Fibroblast of skin of scalp (primary cell): ENCODE data around the gene GFOD1.
"Not testable (repeated sequence)": the region's sequence is repeated elsewhere in the genome, so short reads cannot be mapped to it uniquely, and the experiment has no call there.

Source experiments
- DNase-seq: peaks from one replicate; pipeline ENCODE4 v3.0.0-alpha.2; 2013

The GFOD1 gene

DNA sequence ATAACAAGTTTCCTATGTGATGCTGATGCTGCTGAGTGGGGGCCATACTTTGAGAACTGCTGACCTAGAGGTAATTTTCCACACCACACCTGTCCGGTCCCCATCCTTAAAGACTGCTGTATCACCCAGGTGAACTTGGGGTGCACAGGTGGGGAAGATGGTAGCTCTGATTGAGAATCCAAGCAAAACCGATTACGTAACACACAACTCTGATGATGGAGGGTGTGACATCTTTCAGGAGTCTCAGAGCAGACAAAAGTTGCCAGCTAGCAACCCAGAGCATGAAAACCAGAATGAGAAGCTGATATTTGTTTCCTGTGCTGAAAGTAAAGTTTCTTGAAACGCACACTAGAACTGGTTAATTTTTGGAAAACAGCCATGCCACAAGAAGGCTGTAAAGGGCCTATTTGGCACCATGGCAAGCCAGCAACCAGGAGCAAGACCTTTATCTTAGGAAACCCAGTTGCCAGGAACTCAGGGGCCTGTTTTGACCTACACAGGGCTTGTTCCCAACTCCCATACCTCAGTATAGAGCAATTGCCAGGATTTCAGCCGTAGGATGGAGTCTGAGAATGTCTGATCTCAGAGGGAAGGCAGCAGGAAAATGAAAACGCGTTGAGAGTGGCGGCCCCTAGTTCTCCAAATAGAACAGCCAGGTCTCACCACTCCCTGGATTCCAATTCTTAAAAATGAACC, 137.4 kb downstream of the GFOD1 start:
- DNase-seq: no peak

DNA sequence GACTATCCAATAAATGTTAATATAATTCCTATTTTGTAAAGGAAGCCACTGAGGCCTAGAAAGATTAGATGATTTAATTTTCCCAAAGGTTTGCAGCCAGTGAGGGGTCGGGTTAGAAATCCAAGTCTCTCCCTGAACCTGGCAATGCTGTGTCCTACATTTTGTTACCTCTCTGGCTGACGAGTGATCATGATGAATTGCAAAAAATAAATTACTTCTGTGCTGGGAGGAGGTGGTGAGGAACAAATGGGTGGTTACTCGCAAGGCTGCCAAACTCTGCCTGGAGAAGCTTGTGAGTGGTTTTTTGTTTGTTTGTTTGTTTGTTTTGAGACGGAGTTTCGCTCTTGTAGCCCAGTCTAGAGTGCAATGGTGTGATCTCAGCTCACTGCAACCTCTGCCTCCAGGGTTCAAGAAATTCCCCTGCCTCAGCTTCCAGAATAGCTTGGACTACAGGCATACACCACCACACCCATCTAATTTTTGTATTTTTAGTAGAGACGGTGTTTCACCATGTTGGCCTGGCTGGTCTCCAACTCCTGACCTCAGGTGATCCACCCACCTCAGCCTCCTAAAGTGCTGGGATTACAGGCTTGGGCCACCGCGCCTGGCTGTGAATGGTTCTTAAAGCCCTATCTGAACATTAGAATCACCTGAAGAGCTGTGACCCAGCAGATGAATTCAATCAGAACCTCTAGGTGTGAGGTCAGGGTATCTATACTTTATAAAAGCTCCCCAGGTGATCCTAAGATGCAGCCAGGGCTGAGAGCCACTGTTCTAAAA, 138.9 kb downstream of the GFOD1 start:
- no peak for DNase-seq

DNA sequence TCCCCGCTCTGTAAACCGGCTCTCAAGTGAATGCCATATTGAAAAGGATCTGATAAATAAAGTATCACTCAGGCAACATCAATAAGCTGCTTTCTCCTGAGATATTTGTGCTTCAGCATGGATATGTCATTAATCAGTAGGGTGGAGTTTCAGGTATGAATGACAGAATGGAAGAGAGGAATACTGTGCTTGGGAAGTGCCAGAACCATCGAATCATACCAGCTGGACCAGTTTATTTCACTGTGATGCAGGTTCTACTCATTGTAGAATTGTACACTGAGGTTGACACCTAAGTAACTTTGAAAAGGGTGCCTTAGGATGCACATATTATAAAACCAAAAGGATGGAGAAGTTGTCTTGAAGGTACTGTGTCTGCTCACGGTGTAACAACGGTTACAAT, 141.2 kb downstream of the GFOD1 start:
- no peak for DNase-seq

DNA sequence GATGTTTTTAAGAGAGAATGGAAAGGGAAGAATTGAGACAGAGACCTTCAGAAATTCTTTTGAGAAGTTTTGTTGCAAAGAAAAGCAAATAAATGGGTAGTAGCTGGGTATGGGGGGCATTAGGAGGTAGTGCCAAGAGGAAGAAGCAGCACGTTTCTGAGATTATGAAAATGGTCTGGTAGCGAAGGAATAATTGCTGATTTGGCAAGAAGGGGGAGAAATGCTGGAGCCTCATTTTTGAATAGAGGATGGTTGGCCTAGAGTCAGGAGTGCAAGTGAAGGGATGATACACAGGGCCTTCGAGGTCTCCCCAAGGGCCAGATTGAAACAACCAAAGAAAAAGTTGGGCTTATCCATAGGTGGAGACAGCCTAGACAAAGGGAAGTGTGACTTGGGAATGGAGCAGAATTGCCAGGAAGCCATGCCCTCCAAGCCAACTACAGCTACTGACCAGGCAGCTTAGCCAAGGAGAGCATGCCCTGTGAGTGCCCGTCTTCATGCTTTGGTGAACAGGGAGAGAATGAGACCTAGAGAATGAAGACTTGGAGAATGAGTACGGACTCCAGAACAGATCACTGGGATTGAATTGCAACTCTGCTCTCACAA, 144.9 kb downstream of the GFOD1 start:
- no peak for DNase-seq

DNA sequence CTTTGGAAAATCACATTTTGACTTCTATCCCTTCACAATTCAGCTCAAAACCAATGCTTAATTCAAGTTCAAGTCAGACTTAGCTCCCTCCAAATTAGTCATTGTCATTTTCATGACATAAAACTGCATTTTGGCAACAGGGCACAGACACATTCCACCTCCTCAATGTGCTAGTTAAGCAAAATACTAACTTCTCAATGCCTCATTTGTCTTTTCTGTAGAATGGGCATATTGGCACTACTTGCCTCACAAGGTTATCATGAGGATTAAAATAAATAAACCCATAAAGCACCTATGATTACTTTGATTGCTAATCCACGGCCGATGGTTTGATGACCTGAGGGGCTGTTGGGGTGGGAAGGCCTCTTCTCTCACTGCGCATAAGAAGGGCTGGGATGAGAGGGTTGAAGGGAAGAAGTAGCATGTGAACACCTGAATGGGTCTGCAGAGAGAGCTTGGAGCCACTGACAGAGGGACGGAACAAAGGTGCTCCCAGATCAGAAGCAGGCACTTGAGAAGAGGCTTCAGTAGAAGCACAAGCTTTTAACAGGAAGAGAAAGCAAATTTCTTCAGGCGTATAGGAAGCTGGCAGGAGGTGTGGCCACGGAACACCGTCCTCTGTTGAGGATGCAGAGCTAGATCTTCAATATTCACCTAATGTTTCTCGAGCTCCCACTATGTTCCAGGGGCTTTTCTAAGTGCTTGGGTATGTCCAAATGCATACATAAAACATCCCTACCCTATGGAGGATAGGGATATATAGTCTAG, 147.4 kb downstream of the GFOD1 start:
- no peak for DNase-seq

DNA sequence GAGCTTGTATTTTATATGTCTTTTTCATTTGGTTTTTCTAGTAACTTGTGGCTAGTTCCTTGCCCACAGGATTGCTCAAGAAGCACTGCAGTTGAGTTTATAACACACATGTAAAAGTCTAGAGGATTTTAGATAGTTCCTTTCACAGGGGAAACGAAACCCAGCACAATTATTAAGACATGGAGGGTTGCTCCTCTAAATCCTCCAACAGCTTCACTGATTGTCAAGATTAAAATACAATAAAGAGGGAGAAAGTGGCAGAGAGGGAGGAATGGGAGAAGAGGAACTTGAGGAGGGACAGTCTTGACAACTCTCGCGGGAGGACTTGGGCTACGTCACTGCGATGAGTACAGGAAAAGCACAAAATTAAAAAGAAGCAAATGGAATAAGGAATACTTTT, 149.4 kb downstream of the GFOD1 start:
- no peak for DNase-seq

DNA sequence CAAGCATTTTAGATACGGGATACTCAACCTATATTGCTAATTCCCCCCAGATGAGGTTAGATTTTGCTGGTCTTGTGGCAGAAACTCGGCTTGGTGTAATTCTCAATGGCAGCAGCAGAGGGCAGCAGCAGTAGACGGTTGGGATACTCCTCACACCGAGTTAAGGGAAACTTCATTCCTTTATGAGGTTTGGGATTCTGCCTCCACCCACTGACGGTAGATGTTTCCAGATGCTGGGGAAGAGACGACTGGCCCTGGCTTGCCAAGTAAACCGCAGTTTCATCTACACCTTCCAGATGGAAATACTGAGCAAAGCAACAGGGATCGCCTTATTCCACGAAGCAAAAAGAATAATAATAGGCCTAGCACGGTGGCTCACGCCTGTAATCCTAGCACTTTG, 150.8 kb downstream of the GFOD1 start:
- DNase-seq: peak; percentile 86

DNA sequence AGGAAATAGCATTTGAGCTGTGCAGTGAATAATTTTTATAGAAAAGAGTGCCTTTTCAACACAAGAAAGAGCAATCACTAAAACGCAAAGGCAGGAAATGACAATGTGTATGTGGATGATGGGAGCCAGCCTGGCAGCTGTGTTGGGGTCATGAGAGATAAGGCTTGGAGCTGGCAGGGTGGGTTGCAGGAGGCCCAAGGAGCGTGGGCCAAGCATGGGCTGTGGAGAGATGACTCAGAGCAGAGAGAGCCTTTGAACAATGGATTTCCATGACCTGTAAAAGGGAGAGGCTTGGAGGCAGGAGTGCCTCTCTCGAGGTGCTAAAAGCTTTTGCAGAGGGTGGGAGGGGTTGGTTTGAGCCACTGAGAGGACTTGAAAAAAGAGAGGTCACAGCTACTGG, 152.4 kb downstream of the GFOD1 start:
- DNase-seq: no peak

DNA sequence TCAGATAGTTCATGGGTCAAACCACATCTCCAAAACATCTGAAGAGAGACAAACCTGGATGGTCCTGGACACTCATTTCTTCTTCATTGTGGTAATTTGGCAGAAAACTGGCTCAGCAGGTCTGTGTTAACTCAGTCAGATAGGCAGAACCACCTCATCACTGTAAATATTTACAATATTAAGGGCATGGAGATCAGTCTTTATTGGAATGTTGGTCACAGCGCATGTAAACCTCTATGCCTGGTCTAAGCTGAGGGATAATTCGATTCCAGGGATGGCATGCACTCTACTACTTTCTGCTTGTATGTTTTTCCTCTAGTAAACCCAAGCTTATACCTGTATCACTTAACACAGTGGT, 155.1 kb downstream of the GFOD1 start:
- DNase-seq: no peak

DNA sequence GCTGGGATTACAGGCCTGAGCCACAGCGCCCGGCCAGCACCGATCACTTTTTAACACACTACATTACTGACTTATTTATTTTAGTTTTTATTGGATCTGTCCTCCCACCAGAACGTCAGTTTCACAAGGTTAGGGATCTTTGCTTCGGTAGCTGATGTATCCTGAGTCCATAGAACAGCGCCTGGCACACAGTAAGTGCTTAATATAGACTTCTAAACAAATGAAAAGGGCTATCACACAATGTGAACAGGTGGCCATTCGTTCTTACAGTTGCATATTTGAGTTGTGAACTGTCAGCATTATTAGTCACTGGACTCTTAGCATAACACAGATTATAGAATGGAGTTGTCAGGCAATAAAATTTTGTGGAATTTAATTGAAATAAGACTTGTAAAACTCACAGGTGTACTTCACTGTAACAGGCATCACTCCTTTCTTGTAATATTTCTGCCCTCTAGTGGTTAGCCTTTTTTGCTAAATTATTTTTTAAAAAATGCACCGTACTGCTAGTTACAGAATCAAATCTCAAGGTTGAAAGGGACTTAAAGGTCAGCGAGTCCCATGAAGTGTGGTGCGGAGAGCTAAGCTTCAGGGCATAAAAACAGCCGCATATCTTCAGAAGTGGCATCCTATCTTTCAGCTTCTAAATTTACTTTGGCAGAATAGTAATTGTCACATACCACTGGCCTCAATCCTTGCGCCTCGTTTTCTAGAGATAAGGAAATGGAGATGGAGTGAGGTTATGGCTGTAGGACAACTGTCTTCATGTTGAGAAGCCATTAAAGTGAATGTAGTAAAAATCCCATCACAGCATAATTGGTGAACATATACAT, 155.7 kb downstream of the GFOD1 start:
- DNase-seq: peak; percentile 14

DNA sequence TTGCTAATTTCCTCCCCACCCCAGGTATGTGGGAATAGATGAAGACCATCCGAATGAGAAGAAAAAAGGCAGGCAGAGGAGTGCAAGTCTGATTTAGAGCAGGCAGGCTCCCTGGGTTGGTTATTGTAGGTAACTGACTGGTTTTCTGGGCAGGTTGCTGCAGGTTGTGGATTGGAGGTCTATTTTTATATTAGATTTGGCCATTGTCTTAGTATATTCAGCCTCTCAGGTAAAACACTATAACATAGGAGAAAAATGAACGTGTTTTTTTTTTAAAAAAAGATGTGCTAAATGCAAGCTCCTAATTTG, 158.6 kb downstream of the GFOD1 start:
- DNase-seq: no peak

DNA sequence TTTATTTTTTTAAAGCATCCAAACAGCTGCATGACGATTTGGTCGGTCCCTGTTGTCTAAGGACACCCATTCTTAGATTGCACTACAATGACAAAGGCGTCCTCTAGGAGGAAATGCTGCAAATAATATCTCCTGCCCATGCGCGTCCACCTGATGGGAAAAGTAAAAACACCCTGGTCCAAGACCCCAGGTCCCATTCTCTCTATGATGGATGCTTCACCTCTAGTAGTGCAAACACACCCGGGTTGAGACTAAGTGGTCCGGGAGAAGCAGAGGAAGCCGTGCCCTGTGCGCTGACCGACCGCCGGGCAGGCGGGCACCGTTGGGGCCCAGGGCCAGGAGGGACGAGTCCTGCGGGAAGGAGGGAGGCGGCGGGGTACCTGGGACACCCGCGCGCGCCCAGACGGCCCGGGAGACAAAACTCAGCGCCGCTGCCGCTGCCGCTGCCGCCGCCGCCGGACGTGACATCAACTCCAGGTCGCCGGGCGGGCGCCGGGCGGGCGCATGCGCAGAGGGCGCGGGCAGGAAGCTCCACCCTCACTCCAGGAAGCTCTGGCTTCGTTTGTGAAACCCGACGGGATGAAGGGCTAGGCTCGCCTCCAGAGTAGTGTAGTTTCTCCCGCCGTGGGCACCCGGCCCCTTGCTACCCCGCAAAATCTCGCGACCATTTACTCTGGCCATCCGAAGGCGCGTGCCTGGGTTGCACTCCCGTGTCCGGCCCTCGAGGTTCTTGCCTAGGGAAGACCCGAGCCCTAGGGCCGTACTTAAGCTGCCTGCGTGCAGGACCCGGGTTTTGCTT, 159.1 kb downstream of the GFOD1 start, which contains the start of gene TBC1D7:
Gene TBC1D7, minus strand, starts transcription at position 462 of the 799 bp plus-strand sequence. CDS start 1,639 bp downstream, outside the sequence.
- peak; percentile 90 for DNase-seq

DNA sequence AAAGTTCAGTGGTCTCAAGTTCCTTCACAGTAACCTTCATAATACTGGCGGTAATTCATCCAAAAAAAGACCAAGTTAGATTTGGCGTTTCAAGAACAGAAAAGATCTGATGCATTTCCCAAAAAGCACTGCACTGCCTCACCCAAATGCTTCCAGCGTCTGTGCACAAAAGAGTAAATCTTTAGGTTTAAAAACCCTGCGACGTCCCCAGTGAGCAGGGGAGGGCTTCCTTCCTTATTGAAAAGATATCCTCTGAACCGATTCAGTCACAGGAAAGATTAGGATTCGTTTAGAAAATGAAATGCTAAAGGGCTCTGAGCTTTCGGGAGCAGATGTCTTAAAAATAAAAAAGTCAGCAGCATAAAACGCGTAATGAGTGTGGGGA, 159.7 kb downstream of the GFOD1 start:
- no peak for DNase-seq

DNA sequence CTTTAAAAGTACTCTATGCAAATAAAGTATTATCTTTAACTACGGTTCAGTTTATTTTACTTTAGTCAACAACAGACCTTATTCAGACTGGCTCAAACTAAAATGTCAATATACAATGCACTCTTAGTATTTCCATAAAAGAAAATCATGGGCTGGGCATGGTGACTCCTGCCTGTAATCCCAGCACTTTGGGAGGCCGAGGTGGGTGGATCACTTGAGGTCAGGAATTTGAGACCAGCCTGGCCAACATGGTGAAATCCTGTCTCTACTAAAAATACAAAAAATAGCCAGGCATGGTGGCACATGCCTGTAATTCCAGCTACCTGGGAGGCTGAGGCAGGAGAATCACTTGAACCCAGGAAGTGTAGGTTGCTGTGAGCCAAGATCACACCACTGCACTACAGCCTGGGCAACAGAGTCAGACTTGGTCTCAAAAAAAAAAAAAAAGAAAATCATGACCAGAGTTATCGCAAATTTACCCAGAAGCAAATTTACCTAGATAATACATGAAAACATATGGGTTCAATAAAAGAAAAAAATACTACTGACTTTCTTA, 161.3 kb downstream of the GFOD1 start:
- not testable (repeated sequence) for DNase-seq

DNA sequence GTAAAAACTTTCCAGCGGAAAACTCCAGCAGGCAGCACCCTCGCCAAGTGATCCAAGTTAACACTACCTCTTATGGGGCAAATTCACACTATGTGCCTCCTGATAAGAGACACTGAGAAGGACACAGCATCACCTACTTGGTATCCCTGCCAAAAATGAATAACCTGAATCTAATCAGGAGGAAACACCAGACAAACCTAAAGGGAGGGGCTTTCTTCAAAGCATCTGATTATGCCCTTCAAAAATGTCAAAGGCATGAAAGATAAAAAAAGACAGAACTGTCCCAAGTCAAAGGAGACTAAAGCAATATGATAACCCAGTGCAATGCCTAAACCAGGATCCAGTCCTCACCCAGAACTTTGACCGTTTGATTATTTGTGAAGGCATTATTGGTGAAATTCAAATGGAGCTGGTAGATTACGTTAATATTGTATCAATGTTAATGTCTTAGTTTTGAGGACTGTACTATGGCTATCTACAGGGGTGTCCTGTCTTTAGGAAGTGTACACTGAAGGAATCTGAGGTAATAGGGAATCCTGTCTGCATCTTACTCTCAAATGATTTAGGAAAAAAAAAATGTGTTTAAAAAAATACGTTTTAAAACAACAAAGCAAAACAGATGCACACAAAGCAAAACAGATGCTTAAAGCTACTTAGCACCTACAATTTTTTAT, 167.4 kb downstream of the GFOD1 start:
- DNase-seq: no peak

DNA sequence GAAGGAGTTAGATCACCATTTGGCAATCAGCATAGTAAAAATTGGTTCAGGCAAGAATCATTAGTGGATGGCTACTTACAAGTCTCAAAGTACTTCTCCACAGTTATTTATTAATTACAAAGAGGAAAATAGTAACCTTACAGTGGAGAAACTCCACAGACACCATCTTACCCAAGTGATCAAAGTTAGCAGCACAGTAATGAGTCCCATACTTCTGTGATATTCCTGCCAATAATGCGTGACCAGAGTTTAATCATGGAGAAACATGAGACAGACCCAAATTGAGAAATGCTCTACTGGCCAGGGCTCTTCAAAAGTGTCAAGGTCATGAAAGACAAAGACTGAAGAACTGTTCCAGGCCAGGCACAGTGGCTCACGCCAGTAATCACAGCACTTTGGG, 168.6 kb downstream of the GFOD1 start:
- DNase-seq: no peak

DNA sequence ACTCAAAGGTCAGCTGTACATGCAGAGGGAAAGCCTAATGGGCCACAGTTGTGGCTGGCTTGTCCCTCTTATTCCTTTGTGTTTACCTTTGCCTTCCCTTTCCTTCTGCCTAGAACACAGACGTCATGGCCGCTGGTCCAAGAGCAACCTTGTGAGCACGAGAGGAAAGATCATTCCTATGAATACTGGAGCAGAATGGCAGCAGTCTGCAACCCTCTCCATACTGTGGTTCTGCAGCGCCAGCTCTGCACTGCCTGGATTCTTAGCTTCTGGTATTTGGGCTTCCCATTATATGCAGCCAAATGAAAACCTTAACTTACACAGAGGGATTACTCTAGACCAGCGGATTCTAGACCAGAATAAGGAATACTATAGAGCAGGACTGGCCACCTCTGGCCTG, 171.5 kb downstream of the GFOD1 start:
- no peak for DNase-seq

DNA sequence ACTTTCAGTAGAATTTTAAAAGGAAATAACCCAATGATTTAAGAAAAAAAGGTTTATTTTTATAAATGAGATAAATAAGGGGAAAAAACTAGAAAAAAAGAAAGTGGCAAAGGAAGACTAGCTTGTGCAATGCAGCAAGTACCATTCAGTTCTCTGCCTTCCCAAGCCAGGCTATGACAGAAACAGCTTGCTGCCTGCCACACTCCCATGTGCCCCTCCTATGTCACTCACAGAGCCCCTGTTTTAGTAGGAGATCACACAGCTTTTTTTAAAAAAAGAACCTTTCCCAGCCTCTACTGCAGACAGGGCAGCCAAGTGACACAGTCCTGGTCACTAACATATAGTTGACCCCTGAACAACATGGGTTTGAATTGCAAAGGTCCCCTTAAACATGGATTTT, 172.6 kb downstream of the GFOD1 start:
- DNase-seq: no peak

DNA sequence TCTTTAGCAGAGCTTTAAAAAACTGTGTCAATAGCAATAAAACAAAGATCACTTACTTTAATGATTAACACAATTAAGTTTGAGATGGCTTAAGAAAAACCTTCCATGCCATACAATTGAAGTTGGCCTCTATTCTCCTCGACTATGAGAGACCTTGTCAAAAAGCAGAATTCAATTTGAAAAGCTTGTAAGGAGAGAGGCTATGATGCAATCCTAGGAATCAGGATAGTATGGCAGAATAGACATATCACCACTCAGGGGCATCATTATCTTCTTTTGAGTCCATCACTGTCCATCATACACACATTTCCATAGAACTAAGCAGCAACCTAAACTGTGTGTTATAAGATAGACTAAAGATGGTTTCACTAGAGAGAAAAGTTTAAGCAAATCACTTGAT, 176.2 kb downstream of the GFOD1 start:
- DNase-seq: no peak

DNA sequence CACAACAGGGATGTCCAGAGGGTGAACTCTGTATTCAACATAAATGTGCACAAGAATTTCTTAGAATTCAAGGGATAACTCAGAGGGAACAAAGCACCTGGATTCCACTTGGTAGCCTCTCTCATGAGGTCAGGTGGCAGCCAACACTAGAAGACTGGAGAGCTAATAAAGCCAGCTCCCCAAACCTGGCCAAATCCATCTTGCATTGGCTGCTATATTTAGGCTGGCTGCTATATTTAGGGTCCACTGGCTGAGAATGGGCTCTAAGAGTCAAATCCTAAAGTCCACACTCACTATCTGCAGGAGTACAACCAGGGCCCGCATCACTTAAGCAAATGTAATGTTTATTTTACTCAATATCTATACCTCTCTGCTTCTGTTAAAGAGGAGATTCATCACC, 179.1 kb downstream of the GFOD1 start:
- no peak for DNase-seq
